ENCODE results near the gene ZFPM1. TPM values are rescaled to one million over a fixed set of nuclear protein-coding genes. Genes with fewer than 3 reads are reported as not detected.

ZFPM1 gene
- total RNA-seq, 2 experiments from 2014 or later: 2.1 to 14.2 TPM

DNA sequence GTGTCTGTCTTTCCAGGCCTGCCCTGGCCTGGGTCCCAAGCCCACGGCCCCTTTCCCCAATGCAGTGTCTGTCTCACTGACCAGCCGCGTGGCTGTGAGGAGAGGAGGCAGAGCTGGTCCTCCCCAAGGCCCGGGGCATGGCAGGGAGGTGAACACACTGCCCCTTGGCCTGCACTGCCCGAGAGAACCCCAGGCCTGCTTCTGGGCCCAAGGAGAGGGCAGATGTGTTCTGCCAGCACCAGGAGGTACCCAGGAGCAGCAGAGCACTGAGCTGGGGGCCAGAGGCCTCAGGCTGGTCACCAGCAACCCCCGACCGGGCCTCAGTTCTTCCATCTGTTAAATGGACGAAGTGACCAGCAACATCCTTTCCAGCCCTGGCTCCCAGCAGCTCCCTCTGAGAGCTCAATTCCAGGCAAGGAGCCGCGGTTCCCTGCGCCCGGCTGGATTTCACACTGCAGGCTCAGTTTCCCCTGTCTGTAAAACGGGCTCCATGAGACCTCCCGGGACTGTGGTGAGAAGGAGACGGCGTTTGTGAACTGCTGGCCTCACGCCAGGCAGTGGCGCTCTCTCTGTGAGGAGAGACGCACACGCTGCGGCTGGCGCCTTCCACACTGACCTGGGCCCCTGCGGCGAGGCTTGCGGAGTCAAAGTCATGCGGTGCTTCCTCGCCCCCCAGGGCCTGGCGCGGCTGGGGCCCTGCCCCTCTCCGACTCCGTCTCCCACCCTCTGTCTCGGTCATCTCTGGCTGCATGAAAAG lies 8.1 kb upstream of the ZFPM1 start:
- CTCF ChIA-PET (ENCODE audit: unreplicated experiment): interaction anchor here (0.6 kb wide), 1 partner anchor 110 kb away, joined by 3 read pairs; no protein-coding TSS in a partner anchor
- no peak for DNase-seq (ENCODE audit: low spot score)

DNA sequence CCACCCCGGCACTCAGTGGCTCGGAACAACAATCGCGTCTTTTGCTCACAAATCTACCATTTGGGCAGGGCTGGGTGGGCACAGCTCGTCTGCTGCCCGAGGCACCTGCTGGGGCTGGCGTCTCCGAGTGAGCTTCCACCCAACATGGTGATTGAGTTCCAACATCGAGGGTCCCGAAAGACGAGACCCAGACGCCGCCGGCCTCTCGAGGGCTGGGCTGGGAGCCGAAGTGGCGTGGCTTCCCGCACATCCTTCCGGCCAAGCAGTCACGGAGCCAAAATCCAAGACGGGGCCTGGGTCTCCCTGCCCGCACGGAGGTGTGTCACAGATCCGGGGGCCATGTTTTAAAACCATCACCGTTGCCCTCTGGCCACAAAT lies 7.5 kb upstream of the ZFPM1 start:
- no peaks in the 10 kb centered on the region for H3K9me3 ChIP-seq (ENCODE audit: low read length)
- H4K20me1 ChIP-seq (ENCODE audit: insufficient read depth, low read length): no peaks in the 10 kb centered on the region
- no peak overlapping the region for H2AFZ ChIP-seq (ENCODE audit: low read length)
- peaks cover 13% of the 10 kb centered on the region for H3K4me1 ChIP-seq (ENCODE audit: insufficient read depth, low read length, poor library complexity, severe bottlenecking)
- H3K79me2 ChIP-seq (ENCODE audit: insufficient read depth, low read depth, low read length): no peaks in the 10 kb centered on the region
- intact Hi-C loops (cut with micrococcal nuclease; ENCODE audit: unreplicated experiment): no loop called here
- POLR2A ChIA-PET: no interaction called here
- H3K4me2 ChIP-seq (ENCODE audit: low read length): no peak overlapping the region
- H3K27ac ChIP-seq (ENCODE audit: low read depth, low read length, poor library complexity, severe bottlenecking): no peak overlapping the region
- TF ChIP-seq, protein P1, sequence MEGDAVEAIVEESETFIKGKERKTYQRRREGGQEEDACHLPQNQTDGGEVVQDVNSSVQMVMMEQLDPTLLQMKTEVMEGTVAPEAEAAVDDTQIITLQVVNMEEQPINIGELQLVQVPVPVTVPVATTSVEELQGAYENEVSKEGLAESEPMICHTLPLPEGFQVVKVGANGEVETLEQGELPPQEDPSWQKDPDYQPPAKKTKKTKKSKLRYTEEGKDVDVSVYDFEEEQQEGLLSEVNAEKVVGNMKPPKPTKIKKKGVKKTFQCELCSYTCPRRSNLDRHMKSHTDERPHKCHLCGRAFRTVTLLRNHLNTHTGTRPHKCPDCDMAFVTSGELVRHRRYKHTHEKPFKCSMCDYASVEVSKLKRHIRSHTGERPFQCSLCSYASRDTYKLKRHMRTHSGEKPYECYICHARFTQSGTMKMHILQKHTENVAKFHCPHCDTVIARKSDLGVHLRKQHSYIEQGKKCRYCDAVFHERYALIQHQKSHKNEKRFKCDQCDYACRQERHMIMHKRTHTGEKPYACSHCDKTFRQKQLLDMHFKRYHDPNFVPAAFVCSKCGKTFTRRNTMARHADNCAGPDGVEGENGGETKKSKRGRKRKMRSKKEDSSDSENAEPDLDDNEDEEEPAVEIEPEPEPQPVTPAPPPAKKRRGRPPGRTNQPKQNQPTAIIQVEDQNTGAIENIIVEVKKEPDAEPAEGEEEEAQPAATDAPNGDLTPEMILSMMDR (conservative IDR thresholded peaks at IDR 0.05; ENCODE audit: low read length): no peak
- TF ChIP-seq EZH2phosphoT487 (IDR thresholded peaks at IDR 0.05; ENCODE audit: borderline replicate concordance, low read depth, low read length): no peak
- no peaks in the 10 kb centered on the region for H3K36me3 ChIP-seq (ENCODE audit: insufficient read depth, low read length)
- H3K4me3 ChIP-seq (ENCODE audit: low read depth, low read length, poor library complexity, severe bottlenecking): no peak overlapping the region
- CTCF ChIA-PET (ENCODE audit: unreplicated experiment): interaction anchor here (0.6 kb wide), 1 partner anchor 110 kb away, joined by 3 read pairs; no protein-coding TSS in a partner anchor
- DNase-seq (ENCODE audit: low spot score): no peak
- H3K9me2 ChIP-seq (ENCODE audit: insufficient read depth, low read length): no peaks in the 10 kb centered on the region
- no TSS peak for BruUV-seq (replicated peaks)

More for the DNA sequence above, 8.1 kb upstream of the ZFPM1 start:
- POLR2A ChIA-PET: interaction anchor here (0.6 kb wide), 1 partner anchor 998 kb away, joined by 4 read pairs; no protein-coding TSS in a partner anchor
- no peak overlapping the region for H3K27ac ChIP-seq (ENCODE audit: low read depth, low read length, poor library complexity, severe bottlenecking)
- no peaks in the 10 kb centered on the region for H4K20me1 ChIP-seq (ENCODE audit: insufficient read depth, low read length)
- TF ChIP-seq, protein P1 (conservative IDR thresholded peaks at IDR 0.05; ENCODE audit: low read length): no peak
- no peak for TF ChIP-seq EZH2phosphoT487 (IDR thresholded peaks at IDR 0.05; ENCODE audit: borderline replicate concordance, low read depth, low read length)
- H3K4me3 ChIP-seq (ENCODE audit: low read depth, low read length, poor library complexity, severe bottlenecking): no peak overlapping the region
- no peaks in the 10 kb centered on the region for H3K9me3 ChIP-seq (ENCODE audit: low read length)
- H3K36me3 ChIP-seq (ENCODE audit: insufficient read depth, low read length): no peaks in the 10 kb centered on the region
- H3K79me2 ChIP-seq (ENCODE audit: insufficient read depth, low read depth, low read length): no peaks in the 10 kb centered on the region
- peaks cover 13% of the 10 kb centered on the region for H3K4me1 ChIP-seq (ENCODE audit: insufficient read depth, low read length, poor library complexity, severe bottlenecking)
- intact Hi-C loops (cut with micrococcal nuclease; ENCODE audit: unreplicated experiment): loop anchor here (5.0 kb wide), 1 partner anchor 187 kb away; no protein-coding TSS in a partner anchor
- H2AFZ ChIP-seq (ENCODE audit: low read length): no peak overlapping the region
- no TSS peak for BruUV-seq (replicated peaks)
- H3K9me2 ChIP-seq (ENCODE audit: insufficient read depth, low read length): no peaks in the 10 kb centered on the region
- no peak overlapping the region for H3K4me2 ChIP-seq (ENCODE audit: low read length)

GRCh38 chr16:88446061-88446460 lies 7.0 kb upstream of the ZFPM1 start:
- intact Hi-C loops (cut with micrococcal nuclease; ENCODE audit: unreplicated experiment): no loop called here
- H3K79me2 ChIP-seq (ENCODE audit: insufficient read depth, low read depth, low read length): no peaks in the 10 kb centered on the region
- no peaks in the 10 kb centered on the region for H3K9me3 ChIP-seq (ENCODE audit: low read length)
- peaks cover 13% of the 10 kb centered on the region for H3K4me1 ChIP-seq (ENCODE audit: insufficient read depth, low read length, poor library complexity, severe bottlenecking)
- no peak overlapping the region for H3K27ac ChIP-seq (ENCODE audit: low read depth, low read length, poor library complexity, severe bottlenecking)
- no peak overlapping the region for H3K4me2 ChIP-seq (ENCODE audit: low read length)
- H3K9me2 ChIP-seq (ENCODE audit: insufficient read depth, low read length): no peaks in the 10 kb centered on the region
- ChIA-PET CTCF (ENCODE audit: unreplicated experiment) (no interaction called here), POLR2A (no interaction called here)
- no TSS peak for BruUV-seq (replicated peaks)
- H3K36me3 ChIP-seq (ENCODE audit: insufficient read depth, low read length): no peaks in the 10 kb centered on the region
- TF ChIP-seq EZH2phosphoT487 (IDR thresholded peaks at IDR 0.05; ENCODE audit: borderline replicate concordance, low read depth, low read length): no peak
- TF ChIP-seq, protein P1 (conservative IDR thresholded peaks at IDR 0.05; ENCODE audit: low read length): no peak
- no peaks in the 10 kb centered on the region for H4K20me1 ChIP-seq (ENCODE audit: insufficient read depth, low read length)
- H2AFZ ChIP-seq (ENCODE audit: low read length): no peak overlapping the region
- DNase-seq (ENCODE audit: low spot score): no peak
- no peak overlapping the region for H3K4me3 ChIP-seq (ENCODE audit: low read depth, low read length, poor library complexity, severe bottlenecking)

Data from OCI-LY7 (cell line).